Stimulated activated CD4-positive, alpha-beta T cell treated with anti-CD3 and anti-CD28 coated beads, Interleukin-4, amount 100 ng/mL, for 48 hours (primary cell): ENCODE results near the gene CCDC88A.
"Not testable (repeated sequence)": the region's sequence is repeated elsewhere in the genome, so short reads cannot be mapped to it uniquely, and the experiment has no call there.

ENCODE experiments used
- DNase-seq, 2 donors: peaks; one replicate each; pipeline ENCODE4 v3.0.0-alpha.2; 2020; ENCODE audit warnings: low read depth in 2 of 2

CCDC88A gene

DNA sequence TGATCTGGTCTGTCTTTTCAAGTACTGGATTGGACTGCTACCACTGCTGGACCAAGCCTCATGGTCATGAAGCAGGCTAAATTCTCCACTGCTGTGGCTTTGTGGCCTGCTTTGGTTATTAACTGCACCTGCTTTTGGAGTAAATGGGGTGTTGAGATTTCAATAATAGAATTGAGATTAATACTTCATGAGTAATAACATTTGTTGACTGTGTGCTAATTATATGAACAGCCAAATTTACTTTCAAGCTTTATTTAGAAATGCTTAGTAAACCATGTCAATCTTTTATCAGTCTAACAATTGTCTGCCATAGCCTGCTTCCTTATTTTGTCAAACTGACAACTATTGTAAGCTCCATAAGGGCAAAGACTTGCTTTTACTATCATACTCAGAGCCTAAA is 123.3 kb downstream of the CCDC88A start:
- DNase-seq: no peak

DNA sequence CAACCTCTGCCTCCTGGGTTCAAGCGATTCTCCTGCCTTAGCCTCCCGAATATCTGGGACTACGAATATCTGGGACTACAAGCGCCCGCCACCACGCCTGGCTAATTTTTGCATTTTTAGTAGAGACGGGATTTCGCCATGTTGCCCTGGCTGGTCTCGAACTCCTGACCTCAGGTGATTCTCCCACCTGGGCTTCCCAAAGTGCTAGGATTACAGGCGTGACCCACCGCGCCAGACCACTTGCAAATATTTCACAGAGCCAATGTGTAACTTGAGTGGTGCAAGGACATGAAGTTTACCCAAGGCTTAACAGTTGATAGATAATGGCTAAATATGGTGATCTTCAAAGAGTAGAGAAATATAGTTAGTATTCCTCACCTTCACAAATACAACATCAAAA is 136.6 kb downstream of the CCDC88A start:
- DNase-seq: no peak

DNA sequence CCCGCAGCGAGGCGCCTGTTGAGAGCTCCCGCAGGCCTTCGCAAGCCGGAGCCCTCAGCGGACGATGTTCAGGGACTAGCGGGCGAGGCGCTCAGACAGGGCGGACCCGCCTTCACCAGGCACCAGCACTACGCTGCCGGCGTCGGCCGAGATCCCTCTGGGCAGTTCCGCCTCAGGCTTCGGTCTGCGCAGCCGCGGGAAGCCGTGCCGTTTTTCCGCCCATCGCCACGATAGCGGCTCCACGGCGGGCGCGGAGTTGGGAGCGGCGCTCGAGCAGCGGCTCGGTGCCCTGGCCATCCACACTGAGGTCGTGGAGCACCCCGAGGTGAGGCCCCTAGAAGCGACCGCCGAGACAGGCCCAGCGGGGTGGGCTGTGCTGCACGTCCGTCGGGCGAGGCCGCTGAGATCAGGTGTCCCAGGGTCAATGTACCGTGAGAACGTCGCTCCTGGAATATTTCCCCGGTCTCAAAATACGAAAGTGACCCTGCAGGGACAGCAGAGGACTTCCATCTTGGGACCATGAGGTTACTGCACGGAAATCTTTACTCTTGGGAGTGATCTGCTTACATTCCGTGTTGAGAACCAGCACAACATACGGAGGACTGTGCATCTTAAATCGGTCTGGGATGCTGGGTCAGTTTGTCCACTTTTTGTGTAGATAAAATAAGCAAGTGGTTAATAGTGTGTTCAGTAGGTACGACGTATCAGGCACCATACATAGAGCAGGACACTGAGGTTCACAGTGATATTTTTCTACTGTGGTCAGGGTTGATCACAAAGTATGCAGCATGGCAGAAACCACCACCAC is 137.3 kb downstream of the CCDC88A start:
- DNase-seq: peak; percentile 80 to 85

DNA sequence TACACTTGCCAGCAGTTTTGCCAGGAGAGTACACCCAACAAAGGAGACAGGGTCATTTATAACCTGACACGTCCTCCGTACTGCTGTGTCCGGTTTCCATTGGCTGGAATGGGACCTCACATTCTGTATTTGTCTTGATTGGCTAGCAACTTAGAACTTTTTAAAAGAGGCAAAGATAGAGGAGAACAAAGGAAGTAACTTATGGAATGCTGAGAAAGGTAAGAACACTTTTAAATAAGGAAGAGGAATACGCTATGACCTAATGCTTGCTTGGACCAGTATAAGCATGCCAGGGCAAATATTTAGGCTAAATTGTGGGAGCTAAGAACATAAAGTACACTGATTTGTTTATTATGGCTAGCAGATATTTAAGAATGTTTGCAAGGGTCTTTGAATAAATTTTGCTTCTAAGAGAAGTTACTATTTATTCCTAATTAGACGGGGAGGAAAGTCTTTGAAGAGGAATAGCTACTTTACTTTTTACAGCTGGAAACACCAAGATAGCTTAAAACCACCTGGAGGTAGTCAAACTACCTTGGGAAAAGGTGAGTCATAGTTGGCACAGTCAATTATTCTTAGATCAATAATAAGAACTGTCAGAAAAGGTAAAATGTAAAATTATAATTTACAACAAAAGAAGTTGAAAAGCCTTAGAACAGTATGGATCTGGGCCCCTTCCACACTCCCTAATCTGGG is 138.7 kb downstream of the CCDC88A start:
- DNase-seq: not testable (repeated sequence)

DNA sequence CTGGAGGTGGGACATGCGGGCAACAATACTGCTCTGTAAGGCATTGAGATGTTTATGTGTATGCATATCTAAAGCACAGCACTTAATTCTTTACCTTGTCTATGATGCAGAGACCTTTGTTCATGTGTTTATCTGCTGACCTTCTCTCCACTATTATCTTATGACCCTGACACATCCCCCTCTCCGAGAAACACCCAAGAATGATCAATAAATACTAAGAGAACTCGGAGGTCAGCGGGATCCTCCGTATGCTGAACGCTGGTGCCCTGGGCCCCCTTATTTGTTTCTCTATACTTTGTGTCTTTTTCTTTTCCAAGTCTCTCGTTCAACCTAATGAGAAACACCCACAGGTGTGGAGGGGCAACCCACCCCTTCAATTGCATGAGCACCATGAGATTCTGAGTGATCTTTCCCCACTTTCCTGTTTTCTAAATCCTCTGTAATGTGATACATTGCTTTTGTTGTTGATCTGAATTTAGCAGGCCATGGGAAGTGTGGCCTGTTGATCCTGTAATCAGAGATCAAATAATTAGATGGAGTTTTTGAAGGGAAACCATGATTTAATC is 139.7 kb downstream of the CCDC88A start:
- DNase-seq: not testable (repeated sequence)

DNA sequence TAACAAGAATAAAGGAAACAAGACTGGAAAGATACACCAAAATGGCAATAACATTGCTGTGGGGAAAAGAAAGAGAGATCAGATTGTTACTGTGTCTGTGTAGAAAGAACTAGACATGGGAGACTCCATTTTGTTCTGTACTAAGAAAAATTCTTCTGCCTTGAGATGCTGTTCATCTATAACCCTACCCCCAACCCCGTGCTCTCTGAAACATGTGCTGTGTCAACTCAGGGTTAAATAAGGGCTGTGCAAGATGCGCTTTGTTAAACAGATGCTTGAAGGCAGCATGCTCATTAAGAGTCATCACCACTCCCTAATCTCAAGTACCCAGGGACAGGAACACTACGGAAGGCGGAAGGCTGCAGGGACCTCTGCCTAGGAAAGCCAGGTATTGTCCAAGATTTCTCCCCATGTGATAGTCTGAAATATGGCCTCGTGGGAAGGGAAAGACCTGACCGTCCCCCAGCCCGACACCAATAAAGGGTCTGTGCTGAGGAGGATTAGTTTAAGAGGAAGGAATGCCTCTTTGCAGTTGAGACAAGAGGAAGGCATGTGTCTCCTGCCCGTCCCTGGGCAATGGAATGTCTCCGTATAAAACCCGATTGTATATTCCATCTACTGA is 140.3 kb downstream of the CCDC88A start:
- not testable (repeated sequence) for DNase-seq

DNA sequence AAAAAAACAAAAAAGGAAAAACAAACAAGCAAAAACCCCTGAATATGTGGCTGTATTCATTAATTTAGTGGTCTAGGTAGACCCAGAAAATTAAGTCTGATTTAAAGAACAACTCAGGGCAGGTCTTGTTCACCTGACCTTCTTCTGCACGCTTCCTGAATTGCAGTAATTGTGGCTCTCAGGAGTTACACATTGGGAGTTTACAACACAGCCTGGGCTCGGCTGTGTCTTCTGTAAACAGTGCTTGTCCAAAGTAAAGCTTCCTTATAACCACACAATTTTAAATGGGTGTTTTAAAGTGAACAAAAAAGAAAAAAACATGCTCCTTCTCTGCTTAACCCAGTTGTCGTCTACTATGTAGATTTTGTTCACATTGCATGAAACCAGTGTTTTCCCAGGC is 142.3 kb downstream of the CCDC88A start:
- DNase-seq: no peak

DNA sequence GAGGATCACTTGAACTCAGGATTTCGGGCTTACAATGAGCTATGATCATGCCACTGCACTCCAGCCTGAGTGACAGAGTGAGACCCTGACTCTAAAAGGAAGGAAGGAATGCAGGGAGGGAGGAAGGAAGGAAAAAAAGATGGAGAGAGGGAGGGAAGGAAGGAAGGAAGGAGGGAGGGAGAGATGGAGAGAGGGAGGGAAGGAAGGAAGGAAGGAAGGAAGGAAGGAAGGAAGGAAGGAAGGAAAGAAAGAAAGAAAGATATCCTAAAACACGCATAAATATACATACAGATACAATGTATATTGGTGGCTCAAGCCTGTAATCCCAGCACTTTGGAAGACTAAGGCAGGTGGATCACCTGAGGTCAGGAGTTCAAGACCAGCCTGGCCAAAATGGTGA is 145.3 kb downstream of the CCDC88A start:
- DNase-seq: not testable (repeated sequence)

DNA sequence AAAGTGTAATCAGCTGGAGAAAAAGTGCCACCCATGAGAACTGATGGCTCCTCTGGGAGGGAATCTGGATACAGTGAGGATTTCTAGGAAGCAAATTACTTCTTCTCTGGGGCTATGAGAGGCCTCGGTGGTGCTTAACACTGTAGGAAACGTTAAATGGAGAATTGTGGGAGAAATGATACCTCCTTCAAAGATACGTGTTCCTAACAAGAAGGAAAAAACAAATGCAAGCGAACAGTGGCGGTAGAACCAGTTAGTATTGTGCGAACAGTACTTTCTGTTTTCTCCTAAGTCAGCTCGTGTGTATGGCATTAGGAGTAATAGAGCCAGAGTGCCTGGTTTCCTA is 150.0 kb downstream of the CCDC88A start:
- no peak for DNase-seq

DNA sequence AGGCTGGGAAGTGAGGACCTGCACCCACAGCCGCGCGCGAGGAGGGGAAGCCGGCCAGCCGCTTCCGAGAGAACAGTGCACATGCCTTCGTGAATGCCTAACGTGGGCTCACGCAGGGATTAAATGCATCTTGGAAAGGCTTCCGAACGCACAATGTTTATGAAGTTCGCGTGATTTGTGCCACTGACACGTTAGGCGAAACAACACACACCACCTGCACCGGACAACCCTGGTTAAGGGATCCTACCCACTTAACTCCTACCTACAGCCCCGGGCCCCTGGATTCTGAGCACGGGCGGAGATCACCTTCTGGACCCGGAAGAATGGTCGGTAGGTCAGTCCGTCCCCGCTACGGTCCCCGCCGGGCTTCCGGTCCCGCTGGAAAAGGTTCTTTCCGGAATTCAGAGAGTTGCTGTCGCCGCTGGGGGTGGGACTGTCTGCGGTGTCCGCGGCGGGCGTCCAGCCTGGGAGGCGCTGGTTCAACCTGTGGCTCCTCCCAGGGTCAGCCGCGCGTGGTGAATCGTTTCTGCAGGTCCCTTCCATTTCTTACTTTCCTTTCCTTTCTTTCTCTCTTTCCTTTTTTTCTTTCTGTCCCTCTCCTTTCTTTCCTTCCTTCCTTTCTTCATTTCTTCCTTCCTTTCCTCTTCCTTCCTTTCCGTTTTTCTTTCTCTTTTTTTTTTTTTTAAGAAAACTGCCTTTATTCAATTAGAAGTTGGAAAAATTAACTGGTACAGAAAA is 150.6 kb downstream of the CCDC88A start, which contains the start of gene MTIF2:
Gene MTIF2, minus strand, starts transcription at position 325 of the 738 bp plus-strand sequence. CDS start 5,373 bp downstream, outside the sequence.
- DNase-seq: peak; percentile 87 to 89

DNA sequence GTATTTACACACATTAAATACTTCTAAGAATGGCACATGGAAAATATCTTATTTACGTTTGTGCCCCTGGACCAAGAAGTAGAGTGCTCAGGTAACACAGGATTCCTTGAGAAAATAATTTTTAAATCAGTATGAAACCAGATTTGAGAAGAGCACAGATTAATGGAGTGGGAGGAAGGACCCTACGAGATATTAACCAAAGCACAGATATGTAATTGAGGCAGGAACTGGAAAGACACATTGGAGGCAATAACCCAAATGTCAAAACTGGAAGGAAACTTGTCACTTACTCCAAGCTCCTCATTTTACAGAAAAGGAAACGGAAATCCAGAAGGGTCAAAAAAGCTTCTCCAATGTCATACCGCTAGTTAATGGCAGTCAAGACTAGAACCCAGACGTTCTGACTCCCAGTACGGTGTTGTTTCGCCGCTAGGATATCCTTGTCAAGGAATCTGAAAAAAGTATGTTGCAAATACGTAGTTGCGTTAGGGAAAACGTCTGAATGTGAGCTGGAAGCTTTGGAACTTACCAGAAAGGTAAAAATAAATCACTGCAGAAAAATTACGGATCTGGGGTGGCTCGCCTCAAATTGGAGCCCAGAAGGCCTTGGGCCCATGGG is 151.3 kb downstream of the CCDC88A start:
- no peak for DNase-seq

DNA sequence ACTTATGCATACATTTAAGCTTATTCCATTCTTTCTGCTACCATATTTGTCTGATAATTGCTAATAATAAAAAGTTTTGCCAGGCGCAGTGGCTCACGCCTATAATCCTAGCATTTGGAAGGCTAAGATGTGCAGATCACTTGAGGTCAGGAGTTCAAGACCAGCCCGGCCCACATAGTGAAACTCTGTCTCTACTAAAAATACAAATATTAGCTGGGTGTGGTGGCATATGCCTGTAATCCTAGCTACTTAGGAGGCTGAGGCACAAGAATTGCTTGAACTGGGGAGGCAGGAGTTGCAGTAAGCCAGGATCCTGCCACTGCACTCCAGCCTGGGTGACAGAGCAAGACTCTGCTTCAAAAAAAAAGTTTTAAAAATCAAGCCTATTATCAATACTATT is 160.1 kb downstream of the CCDC88A start:
- not testable (repeated sequence) for DNase-seq

DNA sequence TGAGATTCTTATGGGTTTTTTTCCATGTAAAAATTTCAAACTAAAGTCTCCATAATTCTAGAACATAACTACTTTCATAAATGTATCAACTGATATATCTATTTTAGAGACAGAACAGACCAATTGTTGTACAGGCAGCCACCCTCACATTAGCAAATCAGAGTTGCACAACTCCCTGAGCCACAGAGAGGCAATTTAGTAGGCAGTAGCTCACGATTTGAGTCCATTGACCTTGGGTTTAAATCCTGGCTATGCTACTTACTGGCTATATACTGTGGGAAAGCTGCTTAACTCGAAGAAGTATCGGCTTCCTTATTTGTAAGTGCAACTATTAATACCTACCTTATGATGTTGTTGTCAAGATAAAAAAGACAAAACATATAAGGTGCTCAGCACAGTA is 166.8 kb downstream of the CCDC88A start:
- no peak for DNase-seq

DNA sequence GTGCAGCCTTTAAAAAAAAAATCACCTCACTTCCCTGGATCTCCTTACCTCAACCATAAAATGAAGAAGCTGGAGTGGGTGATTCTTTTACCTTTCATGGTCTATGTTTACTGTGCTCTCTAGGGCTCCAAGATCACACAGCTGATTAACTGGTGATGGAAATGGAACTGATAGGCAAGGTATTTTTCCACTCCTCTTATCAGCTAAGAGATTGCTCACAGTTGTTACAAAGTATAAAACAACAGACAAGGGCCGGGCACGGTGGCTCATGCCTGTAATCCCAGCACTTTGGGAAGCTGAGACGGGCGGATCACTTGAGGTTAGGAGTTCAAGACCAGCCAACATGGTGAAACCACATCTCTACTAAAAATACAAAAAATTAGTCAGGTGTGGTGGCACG is 172.6 kb downstream of the CCDC88A start:
- no peak for DNase-seq

DNA sequence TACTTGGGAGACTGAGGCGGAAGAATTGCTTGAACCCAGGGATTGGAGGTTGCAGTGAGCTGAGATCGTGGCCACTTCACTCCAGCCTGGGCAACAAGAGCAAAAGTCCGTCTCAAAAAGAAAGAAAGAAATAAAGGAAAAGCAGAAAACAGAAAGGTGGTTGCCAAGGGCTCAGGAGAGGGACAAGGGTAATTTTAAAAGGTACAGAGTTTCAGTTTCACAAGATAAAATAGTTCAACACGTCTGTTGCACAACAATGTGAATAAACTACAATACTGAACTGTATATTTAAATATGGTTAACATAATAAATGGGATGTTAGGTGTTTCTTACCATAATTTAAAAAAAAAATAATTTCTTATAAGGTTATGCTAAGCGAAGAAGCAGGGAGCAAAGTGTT is 174.2 kb downstream of the CCDC88A start:
- DNase-seq: no peak

DNA sequence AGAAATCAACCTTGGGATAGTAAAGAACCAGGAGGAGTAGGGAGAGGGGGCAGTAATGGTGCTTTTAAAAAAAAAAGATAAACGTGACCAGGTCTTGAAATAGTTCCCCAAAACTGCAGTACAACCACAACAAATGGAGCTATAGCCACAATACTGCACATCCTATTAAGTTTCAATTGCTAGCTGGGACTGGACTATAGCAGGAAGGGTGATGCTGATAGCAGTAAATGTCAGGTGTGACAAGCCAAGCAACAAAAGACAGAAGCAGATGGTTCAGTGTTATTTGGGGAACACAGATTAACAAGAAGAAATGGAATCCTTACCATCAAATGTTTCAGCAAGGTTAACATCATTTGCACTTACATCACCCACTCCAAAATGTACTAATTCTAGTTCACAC is 177.0 kb downstream of the CCDC88A start:
- no peak for DNase-seq

DNA sequence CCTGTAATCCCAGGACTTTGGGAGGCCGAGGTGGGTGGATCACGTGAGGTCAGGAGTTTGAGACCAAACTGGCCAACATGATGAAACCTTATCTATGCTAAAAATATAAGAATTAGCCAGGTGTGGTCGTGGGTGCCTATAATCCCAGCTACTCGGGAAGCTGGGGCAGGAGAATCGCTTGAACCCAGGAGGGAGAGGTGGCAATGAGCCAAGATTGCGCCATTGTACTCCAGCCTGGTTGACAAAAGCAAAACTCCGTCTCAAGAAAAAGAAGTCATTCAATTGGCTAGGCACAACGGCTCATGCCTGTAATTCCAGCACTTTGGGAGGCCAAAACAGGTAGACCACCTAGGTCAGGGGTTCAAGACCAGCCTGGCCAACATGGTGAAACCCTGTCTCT is 178.1 kb downstream of the CCDC88A start:
- DNase-seq: not testable (repeated sequence)

DNA sequence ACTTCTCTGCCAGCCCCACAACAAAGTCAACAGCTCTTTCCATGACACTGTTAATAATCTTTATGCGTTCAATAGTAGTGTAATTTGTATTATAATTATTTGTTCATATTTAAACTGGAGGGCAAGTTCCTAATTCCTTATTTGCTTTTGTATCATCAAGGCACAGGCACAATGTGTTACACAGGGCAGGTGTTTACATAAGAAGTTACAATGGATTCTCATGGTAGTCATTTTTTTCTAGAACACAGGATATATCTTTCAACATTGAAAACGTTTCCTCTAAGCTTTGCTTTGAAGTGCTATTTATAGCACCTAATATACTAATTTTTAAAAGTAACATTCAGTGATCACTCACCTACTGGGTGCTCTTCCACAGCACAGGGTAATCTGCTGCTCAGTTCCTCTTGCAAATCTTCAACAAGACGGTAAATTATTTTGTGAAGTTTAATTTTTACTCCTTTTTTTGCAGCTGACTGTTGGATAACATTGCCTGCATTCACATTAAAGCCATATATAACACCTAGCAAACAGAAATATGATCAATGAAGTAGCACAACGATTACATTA is 179.9 kb downstream of the CCDC88A start:
- no peak for DNase-seq
